Thymus (tissue), 11 donors: ENCODE results near the gene ASB4. TPM values are rescaled to one million over a fixed set of nuclear protein-coding genes. Genes with fewer than 3 reads are reported as not detected.

Experiments used
- DNase-seq, 9 donors: peaks; one replicate each; pipeline ENCODE4 v3.0.0-alpha.2; 2013; ENCODE audit warnings: low spot score in 9 of 9, low read depth in 6 of 9, missing footprints in 1 of 9
- H3K27ac ChIP-seq, 2 donors: one replicate each; pipeline ENCODE4 v1.5.1; 2013; ENCODE audit warnings: control low read depth in 1 of 2, low read depth in 1 of 2, low read length in 1 of 2, mild to moderate bottlenecking in 1 of 2, moderate library complexity in 1 of 2
- H3K27me3 ChIP-seq, 2 donors: one replicate each; pipeline ENCODE4 v1.5.1; 2013; ENCODE audit warnings: low read length in 1 of 2; ENCODE audit not compliant: control insufficient read depth in 2 of 2, insufficient read depth in 1 of 2
- H3K36me3 ChIP-seq, 2 donors: one replicate each; pipeline ENCODE4 v1.5.1; 2013; ENCODE audit warnings: low read length in 1 of 2, mild to moderate bottlenecking in 1 of 2, moderate library complexity in 1 of 2; ENCODE audit not compliant: control insufficient read depth in 2 of 2, insufficient read depth in 2 of 2
- H3K4me1 ChIP-seq, 2 donors: one replicate each; pipeline ENCODE4 v1.5.1; 2013; ENCODE audit warnings: low read length in 2 of 2; ENCODE audit not compliant: control insufficient read depth in 2 of 2, insufficient read depth in 2 of 2
- H3K4me3 ChIP-seq, 2 donors: one replicate each; pipeline ENCODE4 v1.5.1; 2013; ENCODE audit warnings: low read length in 2 of 2, control low read depth in 1 of 2, mild to moderate bottlenecking in 1 of 2
- H3K9me3 ChIP-seq, 2 donors: one replicate each; pipeline ENCODE4 v1.5.1; 2013; ENCODE audit warnings: low read length in 1 of 2, mild to moderate bottlenecking in 1 of 2; ENCODE audit not compliant: control insufficient read depth in 2 of 2, insufficient read depth in 1 of 2
- WGBS: extraction: QIAGEN DNeasy Blood & Tissue Kit; methylation state at CpG from one replicate; pipeline ENCODE4 v1.1.7; 2013; 5-methylcytosine and 5-hydroxymethylcytosine counted together
- polyA plus RNA-seq: library from polyadenylated mRNA; stranded (reverse); fragments of 200-250 nt; gene quantifications from one replicate; pipeline ENCODE4 v1.2.3, GENCODE V29; 2013
- total RNA-seq: library from RNA; stranded (reverse); fragments of 120-200 nt; gene quantifications from one replicate; pipeline ENCODE4 v1.2.4, GENCODE V29; 2013
- donor health status: healthy.

Gene ASB4
- total and polyA plus RNA-seq, 2 donors: 0.38 to 0.98 TPM

DNA sequence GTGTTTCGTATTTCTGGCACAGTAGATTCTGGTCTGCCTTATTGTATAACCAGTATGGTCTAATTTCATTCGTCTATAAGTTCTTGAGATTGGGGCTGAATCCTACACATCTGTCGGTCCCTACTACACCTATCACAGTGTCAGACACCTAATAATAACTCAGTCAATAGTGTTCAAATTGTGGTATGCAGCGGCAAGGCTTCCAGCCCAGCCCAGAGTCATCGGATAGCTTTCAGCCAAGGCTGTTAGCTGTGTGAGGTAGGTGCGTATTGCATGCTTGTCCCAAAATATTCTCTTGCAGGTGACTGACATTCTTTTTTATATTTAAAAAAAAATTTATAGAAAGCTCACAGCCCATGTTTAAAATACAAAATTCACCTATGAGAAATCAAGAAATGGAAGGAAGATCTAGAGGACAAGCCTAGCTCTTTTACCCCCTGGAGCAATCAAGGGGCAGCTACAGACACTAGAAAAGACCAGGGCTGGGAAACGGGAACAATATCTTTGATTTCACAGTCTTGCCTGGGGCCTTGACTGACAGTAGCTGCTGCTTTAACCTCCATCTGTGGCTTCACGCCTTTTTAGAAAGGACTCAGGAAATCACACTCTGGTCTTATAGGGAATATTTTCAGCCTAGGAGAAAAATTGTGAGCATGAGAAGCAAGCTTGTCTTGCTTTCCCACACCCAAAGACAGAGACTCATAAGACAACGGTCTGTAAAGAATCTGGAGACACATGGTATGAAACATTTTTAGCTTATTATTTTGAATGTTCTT lies 9.5 kb upstream of the ASB4 start:
- Histone ChIP-seq H3K36me3 (no peaks in the 10 kb centered on the region), H3K4me3 (no peak overlapping the region), H3K27me3 (no peaks in the 10 kb centered on the region), H3K9me3 (no peaks in the 10 kb centered on the region), H3K4me1 (peaks cover 0 to 11% of the 10 kb centered on the region in 2 donors), H3K27ac (peak overlapping the region in 1 of 2 donors; percentile 26)
- WGBS: 95% methylated on average over 9 of the region's 9 CpGs
- no peak for DNase-seq

DNA sequence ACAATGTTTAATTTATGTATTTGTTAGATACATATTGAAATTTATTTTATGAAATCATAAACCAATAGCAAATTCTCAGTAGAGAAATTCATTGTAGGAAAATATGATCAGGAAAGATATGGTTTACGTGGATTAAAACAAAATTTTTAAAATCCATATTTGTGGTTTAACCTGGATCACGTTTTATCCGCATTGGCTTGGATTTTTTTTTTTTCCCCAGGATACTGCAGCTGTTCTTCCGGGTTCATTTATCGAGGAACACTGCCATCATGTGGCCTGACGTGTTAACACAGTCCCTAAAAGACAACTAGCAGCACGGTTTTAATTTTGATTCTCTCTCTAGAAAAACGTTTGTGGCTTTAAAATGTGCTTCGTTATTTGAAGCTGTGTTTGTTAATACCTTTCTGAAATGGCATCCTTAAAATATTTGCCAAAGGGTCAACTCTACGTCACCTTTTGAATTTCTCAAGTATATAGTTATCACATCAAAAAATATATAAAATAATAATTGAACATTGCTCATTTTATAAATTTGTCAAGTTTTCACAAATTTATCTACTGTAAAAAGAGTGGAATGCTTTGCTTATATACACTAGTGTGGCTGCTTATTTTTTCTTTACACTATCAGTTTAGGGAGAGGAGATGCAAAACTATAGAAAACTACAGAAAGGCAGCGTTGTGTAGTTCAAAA lies 8.7 kb upstream of the ASB4 start:
- DNase-seq: peak in 7 of 9 donors; percentile 45 to 81 (median 66)
- H3K9me3 ChIP-seq: no peaks in the 10 kb centered on the region
- H3K27ac ChIP-seq: no peak overlapping the region
- H3K27me3 ChIP-seq: no peaks in the 10 kb centered on the region
- H3K4me1 ChIP-seq: peaks cover 0 to 11% of the 10 kb centered on the region in 2 donors
- no peaks in the 10 kb centered on the region for H3K36me3 ChIP-seq
- no peak overlapping the region for H3K4me3 ChIP-seq
- WGBS: 13% methylated on average over 11 of the region's 11 CpGs

DNA sequence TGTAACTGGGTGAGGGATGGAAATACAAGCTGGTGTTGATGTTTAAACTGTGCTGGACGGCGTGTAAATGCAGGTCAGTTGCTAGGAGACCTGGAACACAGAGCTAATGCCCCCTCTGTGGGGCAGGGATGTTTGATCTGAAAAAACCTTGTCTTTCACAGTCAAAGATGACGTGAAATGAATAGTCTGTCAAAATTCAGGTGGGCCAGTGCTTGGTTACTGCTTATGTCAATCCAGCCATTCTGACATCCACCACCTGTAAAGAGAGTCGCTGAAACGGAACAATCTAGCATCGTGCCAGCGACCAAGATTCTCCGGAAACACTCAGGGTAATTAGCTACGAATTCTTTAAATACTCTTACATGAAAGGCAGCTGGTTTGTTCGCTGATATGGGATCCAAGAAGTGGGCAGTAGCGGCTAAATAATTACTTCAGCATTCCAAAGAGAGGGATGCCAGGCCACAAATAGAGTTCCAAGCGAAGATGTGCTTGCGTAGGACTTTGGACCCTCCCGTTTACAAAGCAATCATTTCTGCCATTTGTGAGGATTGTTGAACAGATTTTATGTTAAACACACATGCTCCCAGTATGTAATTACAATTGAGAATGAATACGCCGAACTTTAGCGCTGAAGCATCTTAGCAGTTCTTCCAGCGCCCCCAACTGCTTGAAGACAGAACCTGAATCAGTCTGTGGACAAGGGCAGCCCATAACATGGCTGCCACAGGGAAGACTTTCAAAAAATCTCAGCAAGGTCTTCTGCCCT lies 7.3 kb upstream of the ASB4 start:
- H3K36me3 ChIP-seq: no peaks in the 10 kb centered on the region
- H3K4me3 ChIP-seq: no peak overlapping the region
- no peak overlapping the region for H3K27ac ChIP-seq
- no peaks in the 10 kb centered on the region for H3K9me3 ChIP-seq
- peak in 2 of 9 donors; percentile 19 to 37 for DNase-seq
- H3K27me3 ChIP-seq: no peaks in the 10 kb centered on the region
- 85% methylated on average over 18 of the region's 18 CpGs for WGBS
- H3K4me1 ChIP-seq: peaks cover 0 to 8% of the 10 kb centered on the region in 2 donors

- Histone ChIP-seq H3K27ac (no peak overlapping the region), H3K4me3 (no peak overlapping the region), H3K36me3 (no peaks in the 10 kb centered on the region), H3K4me1 (peaks cover 0 to 8% of the 10 kb centered on the region in 2 donors), H3K27me3 (no peaks in the 10 kb centered on the region), H3K9me3 (no peaks in the 10 kb centered on the region)
- DNase-seq: no peak
These were observed 5.6 kb upstream of the ASB4 start for GRCh38 chr7:95479992-95480624.

DNA sequence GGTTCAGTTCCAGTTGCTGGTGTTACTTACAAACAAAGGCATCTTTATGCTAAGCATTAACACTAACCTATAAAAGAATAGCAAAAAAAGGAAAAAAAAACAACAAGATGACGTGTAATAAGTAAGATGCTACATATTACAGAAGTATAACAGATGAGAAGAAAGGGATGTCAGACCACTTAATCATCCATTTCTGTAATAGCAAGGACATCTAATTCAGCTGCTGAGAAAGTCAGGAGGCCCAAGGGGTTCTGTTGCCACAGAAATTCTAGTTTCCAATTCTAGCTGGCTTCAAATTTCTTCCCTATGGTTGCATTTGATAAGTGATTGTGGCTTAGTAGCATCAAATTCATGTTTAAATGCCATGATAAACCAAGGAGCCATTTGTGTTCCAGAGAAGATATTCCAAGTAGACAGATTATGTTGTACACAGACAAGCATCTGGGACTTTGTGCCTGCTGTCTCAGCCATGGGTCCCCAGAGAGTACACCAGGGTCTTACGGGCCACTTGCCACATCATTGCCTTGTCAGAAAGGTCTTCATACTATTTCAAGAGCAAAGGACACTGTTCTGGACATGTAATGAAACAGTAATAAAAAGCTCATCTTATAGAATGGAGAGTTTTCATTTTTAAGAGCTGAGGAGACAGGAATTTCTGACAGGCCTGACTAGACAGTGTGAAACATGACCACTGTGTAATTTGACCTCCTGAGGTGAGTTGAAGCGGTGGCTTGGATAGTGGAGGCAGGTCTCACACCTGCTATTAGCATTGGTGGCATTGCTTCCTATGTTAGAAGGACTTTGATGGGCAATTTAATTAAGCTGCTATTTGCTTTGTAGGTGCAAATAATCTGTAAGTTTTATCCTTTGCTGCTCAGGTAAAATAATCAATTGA lies 4.2 kb upstream of the ASB4 start:
- Histone ChIP-seq H3K4me3 (no peak overlapping the region), H3K36me3 (no peaks in the 10 kb centered on the region), H3K27ac (no peak overlapping the region), H3K9me3 (no peaks in the 10 kb centered on the region), H3K27me3 (no peaks in the 10 kb centered on the region), H3K4me1 (peaks cover 0 to 6% of the 10 kb centered on the region in 2 donors)
- 95% methylated on average over 3 of the region's 3 CpGs for WGBS
- no peak for DNase-seq

- Histone ChIP-seq H3K27me3 (no peaks in the 10 kb centered on the region), H3K4me3 (no peak overlapping the region), H3K27ac (no peak overlapping the region), H3K4me1 (peaks cover 0 to 5% of the 10 kb centered on the region in 2 donors), H3K36me3 (no peaks in the 10 kb centered on the region), H3K9me3 (no peaks in the 10 kb centered on the region)
- 95% methylated on average over 4 of the region's 4 CpGs for WGBS
- DNase-seq: no peak
These were observed 3.3 kb upstream of the ASB4 start for GRCh38 chr7:95482424-95482823.

DNA sequence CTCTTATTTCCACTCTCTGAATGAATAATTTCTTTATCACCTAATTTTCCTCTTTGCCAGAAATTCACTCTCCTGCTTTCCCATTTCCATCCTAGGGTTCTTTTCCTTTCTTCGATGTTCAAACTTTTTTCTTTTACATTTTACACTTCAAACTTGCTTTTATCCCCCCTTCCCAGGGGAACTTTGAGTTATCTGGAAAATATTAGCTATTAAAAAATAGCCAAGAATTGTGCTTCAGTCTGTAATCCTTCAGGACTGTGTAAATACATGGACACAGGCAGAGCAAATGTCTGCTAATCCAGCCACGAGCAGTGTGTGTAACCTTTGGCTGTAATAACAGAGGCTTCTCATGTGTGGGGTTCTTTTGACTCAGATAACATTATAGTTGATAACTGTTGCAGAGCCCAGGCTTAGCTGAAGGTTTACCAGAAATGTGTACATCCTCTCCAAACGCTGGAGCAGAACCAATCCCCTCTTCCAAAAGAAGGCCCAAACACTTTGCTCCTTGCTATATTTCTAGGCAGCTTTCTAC lies 4.6 kb downstream of the ASB4 start:
- DNase-seq: no peak
- no peaks in the 10 kb centered on the region for H3K9me3 ChIP-seq
- no peak overlapping the region for H3K4me3 ChIP-seq
- no peaks in the 10 kb centered on the region for H3K4me1 ChIP-seq
- no peak overlapping the region for H3K27ac ChIP-seq
- WGBS: 91% methylated on average over 3 of the region's 3 CpGs
- H3K27me3 ChIP-seq: no peaks in the 10 kb centered on the region
- no peaks in the 10 kb centered on the region for H3K36me3 ChIP-seq

- no peaks in the 10 kb centered on the region for H3K27me3 ChIP-seq
- H3K9me3 ChIP-seq: no peaks in the 10 kb centered on the region
- H3K4me1 ChIP-seq: no peaks in the 10 kb centered on the region
- DNase-seq: no peak
- no peaks in the 10 kb centered on the region for H3K36me3 ChIP-seq
- no peak overlapping the region for H3K4me3 ChIP-seq
- no peak overlapping the region for H3K27ac ChIP-seq
- 92% methylated on average over 4 of the region's 4 CpGs for WGBS
These were observed 5.5 kb downstream of the ASB4 start for GRCh38 chr7:95491201-95491600.
